Measurements from ENCODE around the gene WNT8B.

WNT8B gene

GRCh38 chr10:100462709-100463108 is at the start of gene WNT8B:
Gene WNT8B, plus strand, starts transcription at chr10:100463009. Its CDS starts 160 bp downstream, at chr10:100463169.
- no peak for DNase-seq

GRCh38 chr10:100413173-100413572 is 49.6 kb upstream of the WNT8B start:
- DNase-seq, result no peak

GRCh38 chr10:100419911-100420449 is 42.8 kb upstream of the WNT8B start:
- no peak for DNase-seq

- DNase-seq, result no peak
Observed at GRCh38 chr10:100427374-100427773, 35.4 kb upstream of the WNT8B start.

- peak; percentile 94 for DNase-seq
Observed at GRCh38 chr10:100433253-100434240, 29.3 kb upstream of the WNT8B start.

GRCh38 chr10:100436255-100436654 is 26.6 kb upstream of the WNT8B start:
- DNase-seq, result no peak

- no peak for DNase-seq
Observed at GRCh38 chr10:100438674-100439315, 24.0 kb upstream of the WNT8B start.

DNA sequence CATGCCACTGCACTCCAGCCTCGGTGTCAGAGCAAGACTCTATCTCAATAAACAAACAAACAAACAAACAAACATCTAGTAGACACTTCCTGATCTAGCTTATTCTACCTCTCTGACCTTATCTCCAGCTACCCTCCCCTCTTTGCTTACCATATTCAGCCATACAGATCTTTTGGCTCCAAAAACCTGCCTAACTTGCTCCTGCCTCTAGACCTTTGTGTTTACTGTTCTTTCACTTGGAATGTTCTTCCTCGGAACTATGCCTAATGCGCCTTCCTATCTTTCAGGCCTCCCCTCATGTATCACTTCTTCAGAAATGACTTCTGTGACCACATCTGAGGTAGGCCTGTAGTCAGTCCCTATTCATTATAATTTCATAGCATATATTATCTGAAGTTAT is 20.3 kb upstream of the WNT8B start:
- no peak for DNase-seq

- no peak for DNase-seq
Observed at GRCh38 chr10:100446130-100446761, 16.6 kb upstream of the WNT8B start.

GRCh38 chr10:100447663-100448062 is 15.1 kb upstream of the WNT8B start:
- DNase-seq, result peak; percentile 10

DNA sequence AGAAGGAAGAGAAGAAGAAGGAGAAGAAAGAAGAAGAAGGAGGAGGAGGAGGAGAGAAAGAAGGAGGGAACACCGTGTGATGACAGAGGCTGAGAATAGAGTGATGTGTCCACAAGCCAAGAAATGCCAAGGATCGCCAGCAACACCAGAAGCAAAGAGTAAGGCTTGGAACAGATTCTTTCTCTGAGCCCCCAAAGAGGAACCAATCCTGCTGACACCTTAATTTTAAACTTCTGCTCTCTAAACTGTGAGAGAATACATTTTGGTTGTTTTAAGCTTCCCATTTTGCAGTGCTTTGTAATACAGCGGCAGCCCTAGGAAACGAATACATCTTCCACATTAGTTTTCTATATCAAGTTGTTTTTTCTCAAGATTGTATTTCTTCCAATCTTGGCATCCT is 13.9 kb upstream of the WNT8B start:
- DNase-seq, result no peak

GRCh38 chr10:100468322-100468721 is 5.5 kb downstream of the WNT8B start:
- DNase-seq, result no peak

DNA sequence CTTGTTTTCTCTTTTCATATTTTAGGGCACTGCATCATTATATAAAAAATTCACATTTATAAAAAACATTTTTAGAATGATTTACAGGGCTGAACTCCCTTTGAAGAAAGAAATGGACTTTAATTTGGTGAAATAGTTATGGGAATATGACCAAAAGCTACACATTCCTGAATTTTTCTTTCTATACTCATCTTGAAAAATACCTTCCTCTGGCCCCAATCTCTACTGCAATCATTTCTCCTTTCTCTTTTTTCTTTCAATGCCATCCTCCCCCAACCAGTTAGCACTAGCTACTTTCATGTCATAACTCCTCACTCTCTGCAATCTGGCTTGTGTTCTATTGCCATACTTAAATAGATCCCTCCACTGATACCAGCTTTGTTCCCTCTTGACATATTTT is 6.2 kb downstream of the WNT8B start:
- DNase-seq, result no peak

GRCh38 chr10:100469756-100470155 is 6.9 kb downstream of the WNT8B start:
- no peak for DNase-seq

- DNase-seq, result no peak
Observed at GRCh38 chr10:100470367-100470766, 7.6 kb downstream of the WNT8B start.

GRCh38 chr10:100477970-100478369 is 15.2 kb downstream of the WNT8B start:
- DNase-seq, result no peak

DNA sequence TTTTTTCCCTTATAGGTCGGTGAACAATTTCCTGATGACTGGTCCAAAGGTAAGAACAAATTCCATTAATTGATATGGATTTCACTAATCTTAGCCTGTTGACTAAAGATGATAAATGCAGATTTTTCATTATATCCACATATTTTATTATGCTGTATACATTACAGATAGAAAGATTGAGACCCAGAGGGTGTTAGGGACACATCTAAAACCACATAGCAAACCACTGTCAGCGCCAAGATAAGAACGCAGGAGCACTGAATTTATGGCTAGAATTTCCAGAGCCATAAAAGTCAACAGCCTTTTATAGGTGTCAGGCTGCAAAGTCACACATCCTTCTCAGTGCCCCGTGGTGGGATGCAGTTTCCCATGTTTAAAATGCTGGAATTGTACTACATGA is 16.2 kb downstream of the WNT8B start:
- DNase-seq, result no peak

DNA sequence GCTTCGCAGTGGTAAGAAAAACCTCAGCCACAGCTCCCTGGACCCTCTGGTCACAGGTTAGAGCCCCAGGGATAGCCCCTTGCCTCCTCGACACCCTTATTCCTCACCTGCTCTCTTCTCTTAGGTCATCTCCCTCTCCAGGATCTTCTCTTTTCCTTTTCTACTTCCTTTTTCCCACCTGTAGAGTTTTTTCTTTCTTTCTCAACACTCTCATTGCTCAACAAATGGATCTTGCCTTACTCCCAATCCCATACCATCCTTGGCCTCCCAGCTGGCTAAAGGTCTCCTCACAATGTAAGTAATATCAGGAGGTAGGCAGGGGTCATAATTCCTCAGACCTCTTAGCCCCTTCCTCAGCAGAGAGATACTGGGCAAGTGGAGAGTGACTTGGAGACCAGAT is 17.2 kb downstream of the WNT8B start:
- no peak for DNase-seq

GRCh38 chr10:100481462-100482081 is 18.8 kb downstream of the WNT8B start:
- peak; percentile 99 for DNase-seq

GRCh38 chr10:100482181-100482833 is 19.5 kb downstream of the WNT8B start:
- DNase-seq, result peak; percentile 91

DNA sequence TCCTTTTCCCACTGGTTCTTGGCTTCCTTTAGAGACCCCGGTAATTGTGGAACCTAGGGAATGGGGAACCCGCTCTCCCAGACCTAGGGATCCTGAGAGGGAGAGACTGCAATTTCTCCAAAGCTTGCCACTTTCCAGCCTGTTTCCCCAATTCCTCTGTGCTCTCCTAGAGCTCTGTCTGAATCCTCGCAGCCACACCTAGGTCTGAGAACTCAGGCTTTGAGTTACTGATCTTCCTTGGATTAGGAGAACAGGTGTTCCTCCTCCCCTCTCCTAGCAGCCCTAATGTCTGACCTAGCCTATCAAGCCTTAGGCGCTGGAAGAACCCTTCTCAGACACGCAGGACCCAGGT is 20.0 kb downstream of the WNT8B start:
- no peak for DNase-seq

Measured in retina (tissue), 1 donor.